NCI-H1436 treated with DMSO at 0.1 percent for 48 hours (cell line): ENCODE results near the gene PTGFRN.

Experiments
- DNase-seq: peaks from one replicate; lab custom pipeline; 2025; lab: John Stamatoyannopoulos, UW

The PTGFRN gene

DNA sequence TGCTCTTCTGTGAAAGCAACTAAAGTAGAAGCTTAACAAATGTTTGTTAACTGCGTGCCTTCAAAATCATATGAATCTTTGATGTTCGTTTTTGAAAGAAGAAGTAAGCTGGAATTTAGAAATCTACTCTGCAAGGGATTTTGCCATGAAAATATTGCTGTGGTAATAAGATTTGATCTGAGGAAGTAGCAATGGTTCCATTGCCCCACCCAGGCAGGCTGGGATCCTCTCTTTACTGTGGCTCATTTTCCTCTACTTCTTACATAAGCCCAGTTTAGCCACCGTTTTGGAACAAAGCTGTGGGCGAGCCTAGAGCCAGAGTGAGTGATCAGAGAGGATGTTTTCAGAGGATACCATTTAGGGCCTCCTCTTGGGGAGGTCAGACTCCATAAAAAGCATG is 20.3 kb upstream of the PTGFRN start:
- no peak for DNase-seq

DNA sequence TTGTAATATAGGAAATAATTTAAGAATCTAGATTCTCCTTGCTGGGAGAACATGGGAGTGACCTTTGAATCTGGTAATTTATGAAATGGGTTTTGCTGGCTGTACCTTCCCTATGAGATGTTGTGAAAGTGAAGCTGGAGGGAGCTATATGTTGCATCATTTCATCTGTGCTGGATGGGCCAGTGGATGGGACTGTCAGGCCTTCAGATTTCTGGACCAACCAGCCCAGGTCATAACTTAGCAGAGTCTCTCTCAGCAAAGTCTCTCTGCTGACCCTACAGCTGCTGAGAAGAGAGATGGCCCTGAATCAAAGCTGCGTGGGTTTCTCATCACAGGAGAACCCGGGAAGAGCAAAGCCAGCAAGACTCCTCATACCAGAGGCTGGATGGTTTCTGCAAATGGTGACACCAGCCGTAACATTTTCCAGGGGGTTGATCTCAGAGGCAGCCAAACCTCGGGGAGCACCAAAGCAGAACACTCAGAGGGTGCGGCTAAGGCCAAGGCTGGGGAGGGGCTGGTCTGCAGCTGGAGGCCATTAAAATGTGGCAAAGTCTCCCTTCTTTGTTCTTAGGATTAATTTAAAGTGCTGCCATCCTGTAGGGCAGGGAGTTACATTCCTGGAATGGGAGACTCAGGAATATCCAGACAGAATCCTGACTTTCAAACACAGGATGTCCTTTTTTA is 18.2 kb upstream of the PTGFRN start:
- no peak for DNase-seq

DNA sequence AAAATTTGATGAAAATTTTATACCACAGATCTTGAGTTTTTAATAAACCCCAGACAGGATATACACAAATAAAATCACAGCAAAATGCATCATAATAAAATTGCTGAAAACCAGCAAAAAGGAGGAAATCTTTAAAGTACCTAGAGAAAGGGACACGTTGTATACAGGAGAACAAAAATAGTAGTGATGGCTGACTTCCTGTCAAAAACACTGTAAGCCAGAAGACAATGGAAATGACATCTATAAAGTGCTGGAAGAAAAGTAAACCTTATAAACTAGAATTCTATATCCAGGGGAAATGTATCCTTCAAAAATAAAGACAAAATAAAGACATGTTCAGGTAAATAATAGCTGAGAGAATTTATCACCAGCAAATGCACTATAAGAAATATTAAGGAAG is 14.6 kb upstream of the PTGFRN start:
- DNase-seq, result no peak

DNA sequence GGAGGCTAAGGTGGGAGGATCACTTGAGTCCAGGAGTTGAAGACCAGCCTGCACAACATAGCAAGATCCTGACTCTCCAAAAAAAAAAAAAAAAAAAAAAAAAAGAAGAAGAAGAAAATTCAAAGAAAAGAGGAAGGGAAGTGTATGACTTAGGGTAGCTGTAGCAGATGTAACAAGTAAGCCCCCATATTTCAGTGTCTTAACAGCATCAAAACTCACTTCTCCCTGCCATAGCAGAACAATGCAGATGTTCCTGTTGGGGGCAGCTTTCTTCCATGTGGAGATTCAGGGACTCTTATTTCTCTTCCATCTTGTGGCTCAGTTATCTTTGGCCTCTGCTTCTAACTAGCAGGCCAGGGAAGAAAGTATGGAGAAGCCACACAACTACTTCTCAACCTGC is 10.2 kb upstream of the PTGFRN start:
- DNase-seq, result no peak

DNA sequence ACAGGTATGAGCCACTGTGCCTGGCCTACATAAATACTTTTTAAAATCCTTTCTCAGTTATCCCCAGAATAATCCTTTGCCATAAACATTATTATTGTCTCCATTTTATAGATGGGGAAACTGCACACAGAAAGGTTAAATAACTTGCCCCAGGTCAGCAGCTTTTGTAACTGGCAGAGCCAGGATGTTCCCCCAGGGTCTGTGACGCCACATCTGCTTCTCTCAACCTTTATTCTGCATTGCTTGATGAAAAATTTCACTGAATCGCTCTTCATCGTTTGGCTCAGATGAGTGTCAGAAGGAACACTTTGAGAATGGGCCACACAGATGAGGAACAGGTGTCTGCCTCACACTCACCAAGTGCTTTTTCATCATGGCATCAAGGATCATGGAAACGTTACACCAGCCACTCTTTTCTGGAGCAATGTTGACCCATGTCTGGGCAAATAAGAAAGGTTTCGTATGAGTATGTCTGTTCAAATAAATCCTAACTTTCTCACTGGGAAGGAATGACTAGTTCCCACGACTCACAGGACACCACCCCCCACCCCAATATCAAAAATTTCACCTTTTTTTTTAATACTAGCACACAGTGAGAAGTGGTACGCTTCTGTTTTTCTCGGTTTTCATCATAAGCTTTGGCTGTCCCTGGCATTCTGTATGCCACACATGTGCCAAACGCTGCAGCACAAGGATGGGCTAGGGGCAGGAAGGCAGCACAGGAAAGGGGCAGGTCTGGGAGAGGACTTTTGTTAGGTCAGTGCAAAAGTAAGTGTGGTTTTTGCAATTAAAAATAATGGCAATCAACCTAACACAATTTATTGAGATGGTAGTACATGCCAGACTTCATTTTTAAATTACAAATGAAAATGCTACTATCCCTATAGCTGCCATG is 9.0 kb upstream of the PTGFRN start:
- no peak for DNase-seq

DNA sequence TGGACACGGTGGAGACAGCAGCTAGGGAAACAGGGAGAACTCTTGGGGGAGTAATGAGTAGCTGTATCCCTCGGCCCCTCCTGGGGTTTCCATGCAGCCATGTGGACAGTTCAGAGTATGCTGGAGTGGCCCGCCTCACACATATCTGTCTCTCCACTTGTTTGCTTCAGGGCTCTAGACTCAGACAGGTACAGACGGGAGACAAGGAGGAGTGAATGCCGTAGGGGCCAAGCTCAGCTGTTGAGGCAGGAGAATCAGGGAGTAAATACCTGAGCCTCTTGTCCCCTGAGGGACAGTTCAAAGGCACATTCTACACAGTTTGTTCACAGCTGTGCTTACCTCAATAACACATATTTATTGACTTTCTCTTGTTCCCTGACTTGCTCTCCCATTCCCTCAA is 7.7 kb upstream of the PTGFRN start:
- no peak for DNase-seq

DNA sequence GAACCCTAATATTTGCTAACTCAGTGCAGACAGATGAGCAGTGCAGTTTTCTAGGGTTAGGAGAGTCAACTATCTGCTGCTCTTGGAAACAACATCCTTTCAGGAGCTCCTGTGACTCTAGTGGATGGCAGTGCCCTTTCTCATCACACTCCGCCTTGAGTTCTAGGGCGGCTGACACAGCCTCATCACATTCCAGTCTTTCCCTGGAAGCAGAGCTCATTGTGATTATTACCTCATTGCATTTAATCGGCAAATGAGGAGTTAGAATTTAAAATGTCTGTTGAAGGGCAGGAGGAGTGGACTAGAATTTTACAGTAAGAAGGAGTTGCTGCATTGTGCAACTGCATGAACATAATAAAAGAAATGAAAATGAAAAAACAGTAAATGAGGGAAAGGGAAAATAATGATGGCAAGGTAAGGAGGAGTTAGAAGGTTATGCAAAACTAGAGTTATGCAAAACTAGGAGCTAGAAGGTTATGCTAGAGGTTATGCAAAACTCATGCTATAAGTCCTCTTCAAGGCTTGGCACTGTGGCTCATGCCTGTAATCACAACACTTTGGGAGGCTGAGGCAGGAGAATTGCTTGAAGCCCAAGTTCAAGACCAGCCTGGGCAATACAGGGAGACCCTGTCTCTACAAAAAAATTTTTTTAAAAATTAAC is 6.9 kb upstream of the PTGFRN start:
- no peak for DNase-seq

DNA sequence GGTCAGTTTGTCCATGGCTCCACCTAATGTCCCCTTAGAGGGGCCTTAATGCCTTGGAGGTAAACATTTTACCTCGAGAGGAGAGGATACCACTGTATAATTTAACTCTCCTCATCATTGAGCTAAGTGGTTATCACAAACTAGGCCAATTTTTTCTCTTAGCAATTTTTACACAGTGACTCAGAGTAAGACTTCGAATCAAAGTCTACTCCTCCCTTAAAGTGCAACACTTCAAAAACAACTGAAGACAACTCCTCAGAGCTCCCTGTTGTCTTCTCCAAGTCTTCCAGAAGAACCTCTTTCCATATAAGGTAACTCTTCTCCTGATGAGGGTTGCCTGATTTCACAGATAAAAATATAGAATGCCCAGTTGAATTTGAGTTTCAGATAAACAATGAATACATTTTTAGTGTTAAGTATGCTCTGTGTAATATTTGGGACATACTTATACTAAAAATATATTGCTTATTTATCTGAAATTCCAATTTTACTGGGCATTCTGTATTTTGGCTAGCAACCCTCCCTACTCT is 4.9 kb upstream of the PTGFRN start:
- DNase-seq, result no peak

DNA sequence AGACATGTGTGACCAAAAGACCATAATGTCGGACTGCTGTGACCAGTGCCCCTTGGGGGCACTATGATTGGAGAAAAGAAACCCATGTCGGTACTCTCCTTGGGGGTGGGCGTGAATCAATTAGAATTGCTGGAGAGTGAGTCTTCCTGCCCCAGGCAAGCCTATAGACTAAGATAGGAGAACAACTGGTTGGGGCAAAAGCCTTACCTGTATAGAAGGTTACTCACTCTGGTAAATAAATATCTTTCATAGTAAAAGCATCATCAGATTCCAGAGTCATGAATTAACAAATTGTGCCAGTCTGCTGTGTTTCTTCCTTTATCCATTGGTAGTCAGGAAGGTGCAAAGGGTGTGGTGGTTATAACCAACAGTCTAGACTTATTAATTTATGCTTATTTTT is 2.9 kb upstream of the PTGFRN start:
- no peak for DNase-seq

DNA sequence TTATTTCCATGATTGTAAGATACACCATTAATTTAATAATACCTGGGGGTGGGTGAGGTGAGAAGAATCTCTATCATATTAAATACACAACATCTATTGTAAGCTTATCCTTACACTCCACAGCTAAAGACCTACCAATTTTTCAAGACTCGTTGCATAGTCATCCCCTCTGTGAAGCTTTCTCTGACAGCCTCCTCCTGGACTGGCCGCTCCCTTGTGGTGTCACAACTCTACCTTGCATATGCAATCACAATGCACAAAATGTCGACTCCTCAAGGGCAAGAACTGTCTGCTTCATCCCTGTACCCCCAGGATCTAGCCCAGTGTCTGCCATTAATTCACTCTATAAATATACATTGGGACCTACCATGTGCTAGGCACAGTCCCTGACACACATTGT is 2.4 kb upstream of the PTGFRN start:
- no peak for DNase-seq

DNA sequence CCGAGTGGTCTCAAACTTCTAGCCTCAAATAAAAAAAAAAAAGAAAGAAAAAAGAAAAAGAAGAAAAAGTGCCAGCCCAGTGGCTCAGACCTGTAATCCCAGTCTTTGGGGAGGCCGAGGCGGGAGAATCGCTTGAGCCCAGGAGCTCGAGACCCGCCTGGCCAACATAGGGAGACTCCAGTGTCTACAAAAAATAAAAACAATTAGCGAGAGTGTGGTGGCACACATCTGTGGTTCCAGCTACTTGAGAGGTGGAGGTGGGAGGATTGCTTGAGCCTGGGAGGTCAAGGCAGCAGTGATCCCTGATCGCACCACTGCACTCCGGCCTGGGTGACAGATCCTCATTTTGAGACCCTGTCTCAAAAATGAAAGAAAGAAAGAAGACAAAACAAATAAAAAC is 1.4 kb upstream of the PTGFRN start:
- DNase-seq, result no peak

DNA sequence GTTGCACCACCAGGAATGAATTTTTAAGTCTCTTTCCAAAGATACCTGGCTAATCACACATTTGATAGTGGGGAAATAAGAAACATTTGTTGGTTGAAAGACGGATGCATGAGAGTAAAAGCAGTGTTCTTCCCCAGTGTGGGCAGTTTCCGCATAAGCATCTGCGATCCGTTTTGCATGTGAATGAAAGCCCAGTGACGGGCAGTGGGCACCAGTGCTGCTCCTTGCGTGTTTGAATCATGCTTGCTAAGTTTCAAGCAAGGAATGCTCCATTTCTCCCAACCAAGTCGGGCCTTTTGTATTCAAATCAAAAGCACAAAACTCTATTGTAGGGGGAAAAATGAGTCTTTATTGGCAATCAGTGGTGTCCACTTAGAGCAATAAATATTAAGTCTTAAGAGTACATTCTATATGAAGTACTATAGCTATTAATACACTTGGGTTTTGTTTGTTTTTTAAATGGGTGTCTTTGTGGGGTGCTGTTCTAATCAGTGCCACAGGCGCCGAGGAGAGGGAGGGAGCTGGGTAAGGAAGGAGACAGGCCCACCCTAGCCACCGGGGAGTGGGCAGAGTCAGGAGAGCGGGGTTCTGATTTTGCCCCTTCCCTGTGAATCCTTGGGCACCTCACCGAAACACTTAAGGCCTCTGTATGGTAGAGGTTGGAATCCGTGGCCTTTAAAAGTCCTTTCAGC is 750 bp upstream of the PTGFRN start:
- no peak for DNase-seq

DNA sequence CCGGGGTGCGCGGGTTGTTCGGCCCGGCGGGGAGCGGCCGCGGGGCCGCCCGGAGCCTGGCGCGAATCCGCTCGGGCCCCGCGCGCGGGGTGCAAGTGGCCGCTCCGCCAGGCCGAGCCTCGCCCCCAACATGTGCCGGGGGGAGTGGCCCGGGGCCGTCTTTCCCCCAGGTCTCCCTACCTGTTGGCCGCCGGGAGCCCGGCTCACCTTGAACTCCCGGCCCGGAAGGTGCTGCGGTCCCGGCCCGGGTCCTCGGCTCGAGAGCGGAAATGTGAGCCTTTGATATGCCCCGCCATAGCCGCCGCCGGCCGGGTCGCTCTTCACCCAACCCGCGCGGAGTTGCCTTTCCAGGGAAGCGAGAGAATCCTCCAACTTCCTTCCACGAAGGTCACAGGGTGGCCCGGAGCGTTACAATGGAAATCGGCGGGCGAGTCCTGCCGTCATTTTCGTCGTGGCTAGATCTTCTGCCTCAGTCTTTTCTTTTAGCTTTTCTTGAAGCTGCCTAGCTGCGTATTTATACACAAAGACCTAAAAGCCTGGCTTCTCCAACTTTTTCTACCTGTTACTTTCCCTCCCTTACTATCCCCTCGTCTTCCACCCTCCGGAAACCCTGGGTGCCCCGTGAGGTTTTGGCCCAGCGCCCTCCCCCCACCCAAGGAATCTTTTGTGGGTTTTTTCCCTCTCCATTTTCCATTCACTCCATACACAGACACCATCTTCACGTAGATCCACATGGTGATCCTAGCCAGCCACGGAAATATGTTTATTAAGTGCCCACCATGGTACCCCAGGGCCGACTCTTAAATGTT is 867 bp downstream of the PTGFRN start:
- no peak for DNase-seq

DNA sequence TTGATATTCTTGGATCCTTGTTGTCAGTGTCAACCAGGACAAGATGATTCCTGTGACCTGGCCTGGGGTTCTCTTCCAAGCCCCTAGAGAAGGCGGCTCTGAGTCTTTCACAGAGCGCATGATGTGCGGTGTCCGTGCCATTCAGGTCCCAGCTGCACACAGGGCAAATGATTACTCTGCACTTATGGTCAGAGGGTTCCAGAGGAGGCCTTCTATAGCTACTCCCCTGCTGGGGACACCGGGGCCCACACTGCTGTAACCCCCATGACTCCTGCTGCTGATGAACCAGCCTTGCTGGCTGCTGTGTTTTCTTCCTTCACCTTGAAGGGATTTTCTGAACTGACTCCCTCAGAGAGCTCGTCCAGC is 1.5 kb downstream of the PTGFRN start:
- DNase-seq, result no peak

DNA sequence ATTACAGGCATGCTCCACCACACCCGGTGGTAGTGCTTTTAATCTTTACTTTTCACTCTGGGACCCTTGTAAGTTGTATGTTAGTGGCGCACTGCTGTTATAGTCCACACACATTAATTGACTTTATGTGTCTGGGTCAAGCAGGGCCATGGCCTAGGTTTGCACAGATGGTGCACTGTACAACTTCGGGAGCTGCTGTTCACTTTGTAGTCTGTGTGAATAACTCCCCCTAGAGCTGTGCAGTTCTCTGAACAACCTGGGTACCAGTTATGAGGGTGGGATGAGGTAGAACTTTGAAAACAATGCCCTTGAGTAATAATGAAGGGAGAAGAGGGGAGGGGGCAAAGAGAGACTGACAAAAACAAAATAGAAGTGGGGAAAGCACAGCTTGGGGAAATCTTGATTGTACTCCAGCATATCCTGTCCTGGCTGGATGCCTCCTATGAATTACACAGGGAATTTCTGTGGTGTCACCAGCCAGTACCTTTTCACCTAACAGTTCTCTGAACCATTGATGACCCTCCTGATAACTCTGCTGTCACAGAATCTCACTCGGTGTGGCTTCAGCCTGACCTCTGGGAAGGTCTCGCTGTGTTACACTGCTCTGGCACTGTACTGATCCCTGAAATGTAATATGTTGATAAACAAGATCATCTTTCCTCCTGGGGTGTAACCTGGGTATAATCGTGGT is 2.2 kb downstream of the PTGFRN start:
- DNase-seq, result no peak

DNA sequence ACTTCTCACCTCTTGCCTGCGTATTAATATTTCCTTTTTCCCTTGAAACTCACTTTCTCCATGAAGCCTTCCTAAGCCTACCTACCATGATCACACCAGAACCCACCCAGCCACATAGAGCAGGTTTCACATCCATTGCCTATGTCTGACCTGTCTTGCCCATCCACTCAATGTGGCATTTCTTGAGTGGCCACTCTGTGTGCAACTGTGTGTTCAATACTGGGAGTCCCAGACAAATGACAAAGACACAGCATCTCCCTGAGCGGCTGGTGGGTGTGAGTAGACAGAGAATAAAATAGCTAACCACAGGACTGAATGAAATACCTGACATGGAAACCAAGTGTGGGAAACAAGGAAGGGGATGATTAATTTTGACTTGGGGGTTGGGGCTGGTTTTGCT is 3.1 kb downstream of the PTGFRN start:
- no peak for DNase-seq

DNA sequence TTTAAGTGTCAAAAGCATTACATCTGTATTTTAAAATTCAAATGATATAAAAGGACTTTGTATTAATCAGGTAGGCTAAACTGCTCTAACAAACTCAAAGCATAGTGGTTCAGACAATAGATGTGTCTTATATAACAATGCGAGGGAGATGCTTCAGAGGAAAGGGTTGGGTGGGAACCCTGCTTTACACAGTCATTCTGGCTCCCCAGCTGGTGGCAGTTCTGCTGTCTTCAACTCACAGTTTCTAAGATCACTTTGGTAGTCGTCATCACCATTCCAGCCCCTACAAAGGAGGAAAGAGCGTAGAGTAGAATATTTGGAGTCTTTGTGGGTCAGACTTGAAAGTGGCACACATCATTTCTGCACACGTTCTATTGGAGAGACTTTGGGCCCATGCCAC is 4.2 kb downstream of the PTGFRN start:
- DNase-seq, result no peak

DNA sequence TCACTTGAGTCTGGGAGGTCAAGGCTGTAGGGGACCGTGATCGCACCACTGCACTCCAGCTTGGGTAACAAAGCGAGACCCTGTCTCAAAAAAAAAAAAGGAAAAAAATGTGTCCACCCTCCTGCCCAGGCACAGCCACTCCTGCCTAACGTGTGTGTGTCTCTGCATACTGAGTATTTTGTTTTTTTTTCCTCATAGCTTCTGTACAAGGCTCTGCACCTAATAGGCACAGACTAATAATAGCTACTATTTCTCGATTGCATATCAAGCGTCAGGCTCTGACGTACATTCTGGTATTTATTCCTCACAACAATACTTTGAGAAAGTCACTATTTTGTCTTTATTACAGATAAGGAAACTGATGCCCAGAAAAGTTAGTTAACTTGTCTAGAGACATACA is 5.0 kb downstream of the PTGFRN start:
- no peak for DNase-seq

DNA sequence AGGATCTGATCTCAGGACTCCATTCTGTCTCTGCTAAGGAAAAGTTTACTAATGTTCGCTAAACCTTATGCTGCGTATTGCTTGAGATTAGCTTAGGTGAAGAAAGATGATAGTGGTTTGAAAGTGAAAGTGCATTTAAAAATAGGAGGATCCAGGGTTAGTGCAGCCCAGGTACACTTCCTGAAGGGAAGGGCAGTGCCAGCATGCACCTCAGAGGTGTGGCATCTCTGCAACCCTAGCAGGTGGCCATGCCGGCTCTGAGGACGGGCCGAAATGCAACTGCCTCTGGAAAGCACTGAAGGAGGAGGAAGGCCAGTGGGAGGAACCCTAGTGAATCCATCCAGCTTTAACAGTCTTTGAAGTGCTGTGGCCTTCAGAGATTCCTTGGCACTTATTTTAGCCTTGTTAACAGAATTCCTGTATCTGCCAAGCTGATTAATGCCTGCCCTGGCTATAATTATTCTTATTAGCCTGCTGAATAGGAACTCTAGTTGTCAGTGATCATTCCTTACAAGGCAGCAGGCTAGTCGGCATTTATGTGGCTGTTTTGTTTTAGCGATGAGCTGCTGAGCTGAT is 5.5 kb downstream of the PTGFRN start:
- no peak for DNase-seq

DNA sequence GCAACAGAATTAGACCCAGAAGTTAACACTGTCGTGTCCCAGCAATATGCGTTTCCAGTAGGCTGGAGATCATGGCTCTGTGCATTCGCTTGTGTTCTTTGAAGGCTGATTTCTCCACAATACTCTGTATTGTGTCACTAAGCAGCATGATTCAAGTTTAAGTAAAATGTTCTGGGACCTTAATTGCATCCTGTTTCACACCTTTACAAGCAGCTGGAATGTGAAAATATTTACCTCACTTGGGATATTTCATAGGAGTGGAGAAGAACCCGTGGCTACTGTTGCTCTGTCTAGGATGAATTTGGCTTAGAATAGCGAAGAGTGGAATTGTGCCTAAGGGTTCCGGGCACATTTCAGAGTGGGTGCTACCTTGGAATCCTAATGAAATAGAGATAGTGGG is 6.3 kb downstream of the PTGFRN start:
- no peak for DNase-seq
